ENCODE data around the gene SERHL2.
"Not testable (repeated sequence)": the region's sequence is repeated elsewhere in the genome, so short reads cannot be mapped to it uniquely, and the experiment has no call there.

GRCh38 chr22:42580040-42580439, 26.3 kb downstream of the SERHL2 start:
- not testable (repeated sequence) for TF ChIP-seq CTCF (conservative IDR thresholded peaks at IDR 0.05; ENCODE audit: low read length); EZH2phosphoT487 (IDR thresholded peaks at IDR 0.05; ENCODE audit: borderline replicate concordance)

Measured in Loucy (cell line).